Right lobe of liver (tissue), 4 donors: Measurements from ENCODE around the gene NYAP1.

Source experiments
- POLR2A ChIP-seq: fragments of 450-650 bp; IDR thresholded peaks from one replicate; pipeline ENCODE4 v1.6.1; 2017; ENCODE audit warnings: antibody characterized with exemption, mild to moderate bottlenecking
- TF ChIP-seq, protein P1 (sequence below), 4 donors: fragments of 200-600 bp in 3 of 4; fragments of 450-650 bp in 1 of 4; IDR thresholded peaks; one replicate each; pipeline versions ENCODE4 v1.5.1 to v1.8.0; 2016 to 2022; ENCODE audit warnings: antibody characterized with exemption in 4 of 4, mild to moderate bottlenecking in 2 of 4
- donor health status: DM: no; HTN: no; CAD: no.
- donor health status: DM: no; HTN: no; CAD: no.
- donor health status: DM: no; HTN: yes; CAD: no.

DNA sequence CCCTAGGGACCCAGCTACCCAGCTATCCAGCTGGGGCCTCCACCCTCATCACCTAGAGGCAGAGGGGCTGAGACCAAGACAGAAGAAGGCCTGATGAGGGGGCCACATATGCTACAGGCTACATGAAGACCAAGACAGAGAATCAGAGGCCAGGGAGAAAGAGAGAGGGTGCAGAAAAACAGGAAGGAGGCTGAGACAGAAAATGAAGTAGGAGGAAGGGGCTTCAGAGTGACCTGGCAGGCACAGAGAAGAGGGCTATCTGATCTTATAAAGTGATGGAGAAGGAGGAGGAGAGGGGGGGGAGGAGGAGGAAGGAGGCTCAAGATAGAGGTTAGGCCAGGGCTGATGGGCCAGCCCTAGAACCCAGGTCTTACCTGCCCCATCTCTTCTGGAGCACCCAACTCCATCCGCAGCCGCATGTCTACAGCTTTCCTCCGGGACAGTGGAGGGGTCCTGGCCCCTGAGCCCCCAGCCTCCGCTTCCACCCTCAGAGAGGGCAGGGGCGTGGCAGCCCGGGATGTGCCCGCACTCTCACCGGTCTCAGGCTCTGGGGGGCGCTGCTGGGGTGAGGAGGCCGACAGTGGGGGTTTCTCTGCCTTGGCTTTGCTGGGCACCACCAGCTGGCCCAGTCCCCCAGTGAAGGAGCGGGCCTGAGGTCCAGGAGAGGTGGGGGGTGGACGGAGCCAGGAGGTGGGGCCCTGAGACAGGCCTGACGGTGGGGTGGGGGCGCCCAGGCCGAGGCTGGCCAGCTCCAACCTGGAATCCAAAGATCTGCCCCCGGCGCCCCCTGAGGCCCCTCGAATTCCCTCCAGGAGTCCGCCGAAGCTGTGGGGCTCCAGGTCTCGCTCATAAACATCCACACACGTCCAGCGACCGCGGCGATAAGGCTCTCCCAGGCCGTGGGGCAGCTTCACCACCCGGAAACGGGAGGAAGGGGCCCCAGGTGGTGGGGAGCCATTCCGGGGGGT, 6.5 kb upstream of the NYAP1 start:
- TF ChIP-seq, protein P1, sequence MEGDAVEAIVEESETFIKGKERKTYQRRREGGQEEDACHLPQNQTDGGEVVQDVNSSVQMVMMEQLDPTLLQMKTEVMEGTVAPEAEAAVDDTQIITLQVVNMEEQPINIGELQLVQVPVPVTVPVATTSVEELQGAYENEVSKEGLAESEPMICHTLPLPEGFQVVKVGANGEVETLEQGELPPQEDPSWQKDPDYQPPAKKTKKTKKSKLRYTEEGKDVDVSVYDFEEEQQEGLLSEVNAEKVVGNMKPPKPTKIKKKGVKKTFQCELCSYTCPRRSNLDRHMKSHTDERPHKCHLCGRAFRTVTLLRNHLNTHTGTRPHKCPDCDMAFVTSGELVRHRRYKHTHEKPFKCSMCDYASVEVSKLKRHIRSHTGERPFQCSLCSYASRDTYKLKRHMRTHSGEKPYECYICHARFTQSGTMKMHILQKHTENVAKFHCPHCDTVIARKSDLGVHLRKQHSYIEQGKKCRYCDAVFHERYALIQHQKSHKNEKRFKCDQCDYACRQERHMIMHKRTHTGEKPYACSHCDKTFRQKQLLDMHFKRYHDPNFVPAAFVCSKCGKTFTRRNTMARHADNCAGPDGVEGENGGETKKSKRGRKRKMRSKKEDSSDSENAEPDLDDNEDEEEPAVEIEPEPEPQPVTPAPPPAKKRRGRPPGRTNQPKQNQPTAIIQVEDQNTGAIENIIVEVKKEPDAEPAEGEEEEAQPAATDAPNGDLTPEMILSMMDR (IDR thresholded peaks at IDR 0.05): peak in 1 of 4 donors; percentile 6
- no peak for TF ChIP-seq POLR2A
